ENCODE results near the gene SOCS6. TPM values are rescaled to one million over a fixed set of nuclear protein-coding genes. Genes with fewer than 3 reads are reported as not detected.

SOCS6 gene
- total and polyA plus RNA-seq, 2 experiments from 2014 or later, result 4.4 to 13.3 TPM

DNA sequence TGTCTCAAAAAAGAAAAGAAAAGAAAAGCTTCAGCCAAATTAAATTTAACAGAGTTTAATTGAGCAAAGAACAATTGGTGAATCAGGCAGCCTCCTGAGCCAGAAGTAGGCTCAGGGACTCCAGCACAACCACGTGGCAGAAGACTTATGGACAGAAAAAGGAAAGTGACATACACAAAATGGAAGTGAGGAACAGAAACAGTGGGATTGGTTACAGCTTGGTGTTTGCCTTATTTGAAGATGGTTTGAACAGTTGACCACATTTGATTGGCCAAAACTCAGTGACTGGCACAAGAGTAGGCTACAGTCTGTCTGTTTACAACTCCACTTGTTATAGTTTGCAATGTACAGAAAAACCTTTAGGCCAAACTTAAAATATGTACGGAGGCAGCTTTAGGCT, 83.1 kb downstream of the SOCS6 start:
- TF ChIP-seq CREB1 (CRISPR knock-in tag; IDR thresholded peaks at IDR 0.05; ENCODE audit: low read depth) (no peak), EZH2 (IDR thresholded peaks at IDR 0.05; ENCODE audit: low read depth, unreplicated experiment) (no peak), POLR2AphosphoS5 (IDR thresholded peaks at IDR 0.05; ENCODE audit: low read depth) (no peak), ZNF114 (CRISPR knock-in tag; IDR thresholded peaks at IDR 0.05) (no peak), STAT1 (IDR thresholded peaks at IDR 0.05; ENCODE audit: unreplicated experiment) (no peak), NANOG (IDR thresholded peaks at IDR 0.05; ENCODE audit: borderline replicate concordance) (no peak), EZH2phosphoT487 (IDR thresholded peaks at IDR 0.05; ENCODE audit: unreplicated experiment) (no peak), ZNF331 (CRISPR knock-in tag; IDR thresholded peaks at IDR 0.05; ENCODE audit: low read depth) (no peak), JUNB (IDR thresholded peaks at IDR 0.05; ENCODE audit: unreplicated experiment) (no peak)
- TF ChIP-seq, protein P1, sequence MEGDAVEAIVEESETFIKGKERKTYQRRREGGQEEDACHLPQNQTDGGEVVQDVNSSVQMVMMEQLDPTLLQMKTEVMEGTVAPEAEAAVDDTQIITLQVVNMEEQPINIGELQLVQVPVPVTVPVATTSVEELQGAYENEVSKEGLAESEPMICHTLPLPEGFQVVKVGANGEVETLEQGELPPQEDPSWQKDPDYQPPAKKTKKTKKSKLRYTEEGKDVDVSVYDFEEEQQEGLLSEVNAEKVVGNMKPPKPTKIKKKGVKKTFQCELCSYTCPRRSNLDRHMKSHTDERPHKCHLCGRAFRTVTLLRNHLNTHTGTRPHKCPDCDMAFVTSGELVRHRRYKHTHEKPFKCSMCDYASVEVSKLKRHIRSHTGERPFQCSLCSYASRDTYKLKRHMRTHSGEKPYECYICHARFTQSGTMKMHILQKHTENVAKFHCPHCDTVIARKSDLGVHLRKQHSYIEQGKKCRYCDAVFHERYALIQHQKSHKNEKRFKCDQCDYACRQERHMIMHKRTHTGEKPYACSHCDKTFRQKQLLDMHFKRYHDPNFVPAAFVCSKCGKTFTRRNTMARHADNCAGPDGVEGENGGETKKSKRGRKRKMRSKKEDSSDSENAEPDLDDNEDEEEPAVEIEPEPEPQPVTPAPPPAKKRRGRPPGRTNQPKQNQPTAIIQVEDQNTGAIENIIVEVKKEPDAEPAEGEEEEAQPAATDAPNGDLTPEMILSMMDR (conservative IDR thresholded peaks at IDR 0.05; ENCODE audit: low read depth in 2 of 2), result no peak
- TF ChIP-seq, protein P2, sequence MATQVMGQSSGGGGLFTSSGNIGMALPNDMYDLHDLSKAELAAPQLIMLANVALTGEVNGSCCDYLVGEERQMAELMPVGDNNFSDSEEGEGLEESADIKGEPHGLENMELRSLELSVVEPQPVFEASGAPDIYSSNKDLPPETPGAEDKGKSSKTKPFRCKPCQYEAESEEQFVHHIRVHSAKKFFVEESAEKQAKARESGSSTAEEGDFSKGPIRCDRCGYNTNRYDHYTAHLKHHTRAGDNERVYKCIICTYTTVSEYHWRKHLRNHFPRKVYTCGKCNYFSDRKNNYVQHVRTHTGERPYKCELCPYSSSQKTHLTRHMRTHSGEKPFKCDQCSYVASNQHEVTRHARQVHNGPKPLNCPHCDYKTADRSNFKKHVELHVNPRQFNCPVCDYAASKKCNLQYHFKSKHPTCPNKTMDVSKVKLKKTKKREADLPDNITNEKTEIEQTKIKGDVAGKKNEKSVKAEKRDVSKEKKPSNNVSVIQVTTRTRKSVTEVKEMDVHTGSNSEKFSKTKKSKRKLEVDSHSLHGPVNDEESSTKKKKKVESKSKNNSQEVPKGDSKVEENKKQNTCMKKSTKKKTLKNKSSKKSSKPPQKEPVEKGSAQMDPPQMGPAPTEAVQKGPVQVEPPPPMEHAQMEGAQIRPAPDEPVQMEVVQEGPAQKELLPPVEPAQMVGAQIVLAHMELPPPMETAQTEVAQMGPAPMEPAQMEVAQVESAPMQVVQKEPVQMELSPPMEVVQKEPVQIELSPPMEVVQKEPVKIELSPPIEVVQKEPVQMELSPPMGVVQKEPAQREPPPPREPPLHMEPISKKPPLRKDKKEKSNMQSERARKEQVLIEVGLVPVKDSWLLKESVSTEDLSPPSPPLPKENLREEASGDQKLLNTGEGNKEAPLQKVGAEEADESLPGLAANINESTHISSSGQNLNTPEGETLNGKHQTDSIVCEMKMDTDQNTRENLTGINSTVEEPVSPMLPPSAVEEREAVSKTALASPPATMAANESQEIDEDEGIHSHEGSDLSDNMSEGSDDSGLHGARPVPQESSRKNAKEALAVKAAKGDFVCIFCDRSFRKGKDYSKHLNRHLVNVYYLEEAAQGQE (IDR thresholded peaks at IDR 0.05; ENCODE audit: unreplicated experiment), result no peak
- TF ChIP-seq, protein P3, sequence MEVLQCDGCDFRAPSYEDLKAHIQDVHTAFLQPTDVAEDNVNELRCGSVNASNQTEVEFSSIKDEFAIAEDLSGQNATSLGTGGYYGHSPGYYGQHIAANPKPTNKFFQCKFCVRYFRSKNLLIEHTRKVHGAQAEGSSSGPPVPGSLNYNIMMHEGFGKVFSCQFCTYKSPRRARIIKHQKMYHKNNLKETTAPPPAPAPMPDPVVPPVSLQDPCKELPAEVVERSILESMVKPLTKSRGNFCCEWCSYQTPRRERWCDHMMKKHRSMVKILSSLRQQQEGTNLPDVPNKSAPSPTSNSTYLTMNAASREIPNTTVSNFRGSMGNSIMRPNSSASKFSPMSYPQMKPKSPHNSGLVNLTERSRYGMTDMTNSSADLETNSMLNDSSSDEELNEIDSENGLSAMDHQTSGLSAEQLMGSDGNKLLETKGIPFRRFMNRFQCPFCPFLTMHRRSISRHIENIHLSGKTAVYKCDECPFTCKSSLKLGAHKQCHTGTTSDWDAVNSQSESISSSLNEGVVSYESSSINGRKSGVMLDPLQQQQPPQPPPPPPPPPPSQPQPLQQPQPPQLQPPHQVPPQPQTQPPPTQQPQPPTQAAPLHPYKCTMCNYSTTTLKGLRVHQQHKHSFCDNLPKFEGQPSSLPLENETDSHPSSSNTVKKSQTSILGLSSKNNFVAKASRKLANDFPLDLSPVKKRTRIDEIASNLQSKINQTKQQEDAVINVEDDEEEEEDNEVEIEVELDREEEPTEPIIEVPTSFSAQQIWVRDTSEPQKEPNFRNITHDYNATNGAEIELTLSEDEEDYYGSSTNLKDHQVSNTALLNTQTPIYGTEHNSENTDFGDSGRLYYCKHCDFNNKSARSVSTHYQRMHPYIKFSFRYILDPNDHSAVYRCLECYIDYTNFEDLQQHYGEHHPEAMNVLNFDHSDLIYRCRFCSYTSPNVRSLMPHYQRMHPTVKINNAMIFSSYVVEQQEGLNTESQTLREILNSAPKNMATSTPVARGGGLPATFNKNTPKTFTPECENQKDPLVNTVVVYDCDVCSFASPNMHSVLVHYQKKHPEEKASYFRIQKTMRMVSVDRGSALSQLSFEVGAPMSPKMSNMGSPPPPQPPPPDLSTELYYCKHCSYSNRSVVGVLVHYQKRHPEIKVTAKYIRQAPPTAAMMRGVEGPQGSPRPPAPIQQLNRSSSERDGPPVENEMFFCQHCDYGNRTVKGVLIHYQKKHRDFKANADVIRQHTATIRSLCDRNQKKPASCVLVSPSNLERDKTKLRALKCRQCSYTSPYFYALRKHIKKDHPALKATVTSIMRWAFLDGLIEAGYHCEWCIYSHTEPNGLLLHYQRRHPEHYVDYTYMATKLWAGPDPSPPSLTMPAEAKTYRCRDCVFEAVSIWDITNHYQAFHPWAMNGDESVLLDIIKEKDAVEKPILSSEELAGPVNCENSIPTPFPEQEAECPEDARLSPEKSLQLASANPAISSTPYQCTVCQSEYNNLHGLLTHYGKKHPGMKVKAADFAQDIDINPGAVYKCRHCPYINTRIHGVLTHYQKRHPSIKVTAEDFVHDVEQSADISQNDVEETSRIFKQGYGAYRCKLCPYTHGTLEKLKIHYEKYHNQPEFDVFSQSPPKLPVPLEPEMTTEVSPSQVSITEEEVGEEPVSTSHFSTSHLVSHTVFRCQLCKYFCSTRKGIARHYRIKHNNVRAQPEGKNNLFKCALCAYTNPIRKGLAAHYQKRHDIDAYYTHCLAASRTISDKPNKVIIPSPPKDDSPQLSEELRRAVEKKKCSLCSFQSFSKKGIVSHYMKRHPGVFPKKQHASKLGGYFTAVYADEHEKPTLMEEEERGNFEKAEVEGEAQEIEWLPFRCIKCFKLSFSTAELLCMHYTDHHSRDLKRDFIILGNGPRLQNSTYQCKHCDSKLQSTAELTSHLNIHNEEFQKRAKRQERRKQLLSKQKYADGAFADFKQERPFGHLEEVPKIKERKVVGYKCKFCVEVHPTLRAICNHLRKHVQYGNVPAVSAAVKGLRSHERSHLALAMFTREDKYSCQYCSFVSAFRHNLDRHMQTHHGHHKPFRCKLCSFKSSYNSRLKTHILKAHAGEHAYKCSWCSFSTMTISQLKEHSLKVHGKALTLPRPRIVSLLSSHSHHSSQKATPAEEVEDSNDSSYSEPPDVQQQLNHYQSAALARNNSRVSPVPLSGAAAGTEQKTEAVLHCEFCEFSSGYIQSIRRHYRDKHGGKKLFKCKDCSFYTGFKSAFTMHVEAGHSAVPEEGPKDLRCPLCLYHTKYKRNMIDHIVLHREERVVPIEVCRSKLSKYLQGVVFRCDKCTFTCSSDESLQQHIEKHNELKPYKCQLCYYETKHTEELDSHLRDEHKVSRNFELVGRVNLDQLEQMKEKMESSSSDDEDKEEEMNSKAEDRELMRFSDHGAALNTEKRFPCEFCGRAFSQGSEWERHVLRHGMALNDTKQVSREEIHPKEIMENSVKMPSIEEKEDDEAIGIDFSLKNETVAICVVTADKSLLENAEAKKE (CRISPR knock-in tag; IDR thresholded peaks at IDR 0.05), result no peak
- peaks cover 7% of the 10 kb centered on the region for H3K4me1 Mint-ChIP-seq
- no peaks in the 10 kb centered on the region for H3K27me3 Mint-ChIP-seq (ENCODE audit: insufficient read depth, low read depth, poor library complexity)
- no peaks in the 10 kb centered on the region for H3K9me3 Mint-ChIP-seq
- DNase-seq (ENCODE audit: low spot score) (no peak), ATAC-seq (no peak)
- peaks cover 6% of the 10 kb centered on the region for H3K4me1 ChIP-seq (ENCODE audit: insufficient read depth)
- H3K36me3 Mint-ChIP-seq (ENCODE audit: low read depth), result no peaks in the 10 kb centered on the region; the same call in 2 of the 3 replicates
- H3K27me3 ChIP-seq (ENCODE audit: insufficient read depth), result no peaks in the 10 kb centered on the region
- no peaks in the 10 kb centered on the region for H4K20me1 ChIP-seq (replicated peaks; ENCODE audit: insufficient read depth)
- no peak overlapping the region for H3K27ac Mint-ChIP-seq
- H3F3A ChIP-seq (replicated peaks; ENCODE audit: low read depth), result no peaks in the 10 kb centered on the region
- no peak overlapping the region for H3K4me3 Mint-ChIP-seq
- H3K27ac ChIP-seq (ENCODE audit: low read depth), result no peak overlapping the region
- no peaks in the 10 kb centered on the region for H3K9me2 ChIP-seq (ENCODE audit: insufficient read depth)
- H3K4me3 ChIP-seq, result no peak overlapping the region
- no peak overlapping the region for H3K4me2 ChIP-seq
- H2AFZ ChIP-seq, result peak overlapping the region; percentile 86
- H3K79me2 ChIP-seq (replicated peaks; ENCODE audit: insufficient read depth), result no peaks in the 10 kb centered on the region
- no peaks in the 10 kb centered on the region for H3K36me3 ChIP-seq (ENCODE audit: insufficient read depth)

All from GM23338 (cell line).